Effector memory CD4-positive, alpha-beta T cell (primary cell): ENCODE data around the gene ARHGDIG.
A peak's percentile ranks its signal among the peaks of the same experiment; 100 is the strongest.

ENCODE experiments used
- DNase-seq, 3 donors: peaks; one replicate each; pipeline ENCODE4 v3.0.0-alpha.2; 2020
- H3K27ac ChIP-seq: 2 replicates; pipeline ENCODE4 v1.7.0; 2013; ENCODE audit warnings: mild to moderate bottlenecking, low read length, moderate library complexity; ENCODE audit not compliant: insufficient read depth, poor library complexity, severe bottlenecking
- H3K27me3 ChIP-seq: replicated peaks from 2 replicates; pipeline ENCODE4 v1.7.0; 2013; ENCODE audit warnings: mild to moderate bottlenecking, low read length; ENCODE audit not compliant: insufficient read depth, control insufficient read depth, poor library complexity, severe bottlenecking
- H3K36me3 ChIP-seq: 2 replicates; pipeline ENCODE4 v1.7.0; 2013; ENCODE audit warnings: mild to moderate bottlenecking, low read length, moderate library complexity; ENCODE audit not compliant: control insufficient read depth, insufficient read depth
- H3K4me1 ChIP-seq: 2 replicates; pipeline ENCODE4 v1.7.0; 2013; ENCODE audit warnings: low read length, mild to moderate bottlenecking; ENCODE audit not compliant: control insufficient read depth, insufficient read depth, poor library complexity, severe bottlenecking
- H3K4me3 ChIP-seq: 2 replicates; pipeline ENCODE4 v1.7.0; 2013; ENCODE audit warnings: low read length, low read depth, mild to moderate bottlenecking; ENCODE audit not compliant: insufficient read depth, poor library complexity, severe bottlenecking
- H3K9me3 ChIP-seq: 2 replicates; pipeline ENCODE4 v1.7.0; 2013; ENCODE audit warnings: mild to moderate bottlenecking, low read length, moderate library complexity; ENCODE audit not compliant: control insufficient read depth

ARHGDIG gene

DNA sequence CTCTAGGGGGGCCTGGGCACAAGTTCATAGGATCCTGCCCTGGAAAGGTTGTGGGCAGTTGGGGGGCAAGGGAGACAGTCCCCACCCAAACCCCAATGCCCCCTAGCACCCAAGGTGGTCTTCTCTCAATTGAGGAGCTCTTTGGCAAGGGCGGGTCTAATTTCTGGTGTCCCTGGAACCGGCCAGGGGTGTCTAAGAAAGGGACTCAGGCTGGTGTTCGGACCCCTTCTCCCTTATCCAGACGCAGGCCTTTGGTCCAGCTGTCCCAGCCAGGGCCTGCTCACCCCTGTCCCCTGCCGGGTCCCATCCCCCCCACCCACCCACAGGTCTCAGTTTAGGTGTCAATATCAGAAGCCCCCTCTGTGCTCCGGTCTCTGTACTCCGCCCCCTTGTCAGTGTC, 860 bp upstream of the ARHGDIG start:
- H3K36me3 ChIP-seq: no peaks in the 10 kb centered on the region
- no peak overlapping the region for H3K4me3 ChIP-seq
- H3K9me3 ChIP-seq: no peaks in the 10 kb centered on the region
- no peak for DNase-seq
- no peak overlapping the region for H3K27ac ChIP-seq
- peaks cover 25% of the 10 kb centered on the region for H3K27me3 ChIP-seq
- peaks cover 28% of the 10 kb centered on the region for H3K4me1 ChIP-seq

DNA sequence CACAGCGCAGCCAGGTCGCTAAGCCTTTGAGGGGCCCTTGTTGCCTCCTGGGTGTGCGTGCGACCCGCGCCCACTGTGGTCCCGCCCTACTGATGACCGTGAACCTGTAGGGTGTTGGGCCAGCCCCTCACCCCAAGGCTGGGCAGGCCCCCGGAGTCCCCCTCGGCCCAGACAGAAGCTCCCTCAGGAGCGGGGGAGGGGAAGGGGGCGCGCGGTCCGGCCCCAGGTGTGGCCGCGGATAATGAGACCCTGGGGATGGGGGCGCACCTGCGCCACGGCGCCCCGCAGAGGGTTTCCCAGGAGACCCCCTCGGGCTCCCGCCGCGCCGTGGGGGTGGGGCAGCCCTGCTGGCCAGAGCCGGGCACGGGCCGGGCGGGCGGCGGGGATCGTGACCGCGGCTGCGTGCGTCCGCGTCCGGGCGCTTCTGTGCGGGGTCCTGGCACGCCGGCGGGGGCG, 358 bp upstream of the ARHGDIG start:
- H3K27me3 ChIP-seq: peaks cover 20% of the 10 kb centered on the region
- no peaks in the 10 kb centered on the region for H3K36me3 ChIP-seq
- no peaks in the 10 kb centered on the region for H3K9me3 ChIP-seq
- H3K4me1 ChIP-seq: peaks cover 27% of the 10 kb centered on the region
- DNase-seq: no peak
- no peak overlapping the region for H3K27ac ChIP-seq
- no peak overlapping the region for H3K4me3 ChIP-seq

DNA sequence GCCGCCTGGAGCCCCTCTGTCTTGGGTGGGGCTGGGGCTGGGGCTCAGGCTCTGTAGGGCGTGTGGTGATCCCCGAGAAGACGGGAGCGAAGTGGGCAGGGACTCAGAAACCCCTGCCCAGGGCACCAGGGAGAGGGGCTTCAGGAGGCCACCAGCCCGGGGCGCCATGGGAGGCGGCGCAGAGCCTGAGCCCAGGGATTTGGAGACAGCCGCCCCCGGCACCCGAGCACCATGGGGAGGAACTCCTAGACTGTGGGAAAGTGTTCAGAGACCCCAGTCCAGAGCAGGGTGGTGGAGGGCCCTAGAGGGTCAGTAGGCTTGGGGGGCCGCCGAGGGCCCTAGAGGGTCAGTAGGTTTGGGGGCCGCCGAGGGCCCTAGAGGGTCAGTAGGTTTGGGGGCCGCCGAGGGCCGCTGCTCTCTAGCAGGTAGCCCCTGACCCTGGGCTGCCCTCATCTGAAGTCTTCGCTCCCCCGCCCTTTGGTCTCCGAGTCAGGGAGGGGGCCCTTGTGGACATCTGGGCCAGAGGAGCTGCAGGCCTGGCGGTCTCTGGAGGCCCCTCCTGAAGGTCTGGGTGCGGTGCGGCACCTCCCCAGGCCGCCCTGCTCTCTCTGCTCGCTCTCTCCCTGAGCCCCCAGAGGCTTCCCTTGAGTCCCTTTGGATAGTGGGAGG, 734 bp downstream of the ARHGDIG start:
- DNase-seq: no peak
- H3K4me1 ChIP-seq: peaks cover 22% of the 10 kb centered on the region
- H3K27ac ChIP-seq: no peak overlapping the region
- H3K36me3 ChIP-seq: no peaks in the 10 kb centered on the region
- peaks cover 16% of the 10 kb centered on the region for H3K27me3 ChIP-seq
- peak overlapping the region; percentile 25 for H3K4me3 ChIP-seq
- H3K9me3 ChIP-seq: no peaks in the 10 kb centered on the region

DNA sequence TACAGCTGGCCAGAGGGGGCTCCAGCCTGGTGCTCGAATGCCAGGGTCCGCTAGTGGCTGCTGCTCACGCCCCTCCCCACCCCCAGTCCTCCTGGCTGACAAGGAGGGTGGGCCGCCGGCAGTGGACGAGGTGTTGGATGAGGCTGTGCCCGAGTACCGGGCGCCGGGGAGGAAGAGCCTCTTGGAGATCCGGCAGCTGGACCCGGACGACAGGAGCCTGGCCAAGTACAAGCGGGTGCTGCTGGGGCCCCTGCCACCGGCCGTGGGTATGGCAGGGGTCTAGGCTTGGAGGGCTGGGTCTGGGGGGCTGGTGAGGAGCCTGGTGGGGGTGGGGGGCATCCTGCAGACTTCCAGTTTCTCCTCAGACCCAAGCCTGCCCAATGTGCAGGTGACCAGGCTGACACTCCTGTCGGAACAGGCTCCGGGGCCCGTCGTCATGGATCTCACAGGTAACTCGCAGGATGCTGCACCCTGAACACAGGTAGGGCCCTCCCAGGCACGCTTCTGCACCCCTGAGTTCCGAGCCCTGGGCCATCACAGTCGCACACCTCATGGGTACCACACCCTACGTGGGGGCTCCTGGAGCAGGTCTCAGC, 1.4 kb downstream of the ARHGDIG start:
- H3K27ac ChIP-seq: no peak overlapping the region
- peaks cover 22% of the 10 kb centered on the region for H3K4me1 ChIP-seq
- no peaks in the 10 kb centered on the region for H3K9me3 ChIP-seq
- H3K4me3 ChIP-seq: no peak overlapping the region
- peaks cover 3% of the 10 kb centered on the region for H3K36me3 ChIP-seq
- DNase-seq: no peak
- peaks cover 16% of the 10 kb centered on the region for H3K27me3 ChIP-seq

DNA sequence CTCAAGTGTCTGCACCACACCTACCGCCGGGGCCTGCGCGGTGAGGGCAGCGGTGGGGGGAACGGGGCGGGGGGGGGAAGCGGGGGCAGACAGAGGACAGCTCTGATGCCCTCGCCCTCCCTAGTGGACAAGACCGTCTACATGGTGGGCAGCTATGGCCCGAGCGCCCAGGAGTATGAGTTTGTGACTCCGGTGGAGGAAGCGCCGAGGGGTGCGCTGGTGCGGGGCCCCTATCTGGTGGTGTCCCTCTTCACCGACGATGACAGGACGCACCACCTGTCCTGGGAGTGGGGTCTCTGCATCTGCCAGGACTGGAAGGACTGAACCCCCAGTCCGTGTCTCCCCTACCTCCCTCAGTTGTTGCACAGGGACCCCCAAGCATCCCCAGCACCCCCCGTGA, 2.1 kb downstream of the ARHGDIG start:
- peaks cover 11% of the 10 kb centered on the region for H3K36me3 ChIP-seq
- DNase-seq: no peak
- H3K4me1 ChIP-seq: peaks cover 22% of the 10 kb centered on the region
- no peak overlapping the region for H3K27ac ChIP-seq
- H3K4me3 ChIP-seq: no peak overlapping the region
- no peaks in the 10 kb centered on the region for H3K9me3 ChIP-seq
- H3K27me3 ChIP-seq: peaks cover 16% of the 10 kb centered on the region

DNA sequence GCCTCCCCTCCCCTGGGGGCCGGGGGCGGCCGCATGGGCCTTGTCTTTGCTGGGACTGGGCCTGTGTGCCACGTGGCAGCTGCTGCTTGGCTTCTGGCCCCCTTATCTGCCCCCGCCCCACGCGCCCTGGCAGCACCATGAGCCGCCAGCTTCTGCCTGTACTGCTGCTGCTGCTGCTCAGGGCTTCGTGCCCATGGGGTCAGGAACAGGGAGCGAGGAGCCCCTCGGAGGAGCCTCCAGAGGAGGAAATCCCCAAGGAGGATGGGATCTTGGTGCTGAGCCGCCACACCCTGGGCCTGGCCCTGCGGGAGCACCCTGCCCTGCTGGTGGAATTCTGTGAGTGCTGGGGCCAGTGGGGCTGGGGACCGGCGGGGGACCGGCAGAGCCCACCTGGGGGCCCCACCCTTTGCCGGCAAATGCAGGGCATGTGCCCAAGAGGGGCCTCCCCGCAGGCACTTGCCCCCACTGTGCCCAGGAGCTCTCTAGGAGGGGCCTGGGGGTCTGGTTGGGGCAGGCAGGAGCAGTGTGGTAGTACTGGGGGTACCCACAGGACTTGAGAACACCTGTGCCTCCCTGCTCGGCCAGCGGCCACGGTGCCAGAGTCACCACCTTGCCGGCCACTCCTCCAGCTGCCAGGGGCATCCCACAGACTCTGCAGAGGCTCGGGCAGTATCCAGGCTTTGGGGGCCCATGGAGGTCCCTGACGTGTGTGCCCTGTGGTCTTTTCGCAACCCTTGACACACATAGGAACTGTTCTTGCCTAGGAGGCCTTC, 2.8 kb downstream of the ARHGDIG start, which contains the start of gene PDIA2:
Gene PDIA2, plus strand, starts transcription at position 132 of the 773 bp plus-strand sequence. Its CDS starts 6 bp downstream, at position 138.
- Histone ChIP-seq H3K4me3 (no peak within 1 kb of the TSS), H3K36me3 (peaks cover 18% of the 10 kb centered on the region), H3K27me3 (peaks cover 16% of the 10 kb centered on the region), H3K27ac (no peak within 1 kb of the TSS), H3K4me1 (peaks cover 22% of the 10 kb centered on the region), H3K9me3 (no peaks in the 10 kb centered on the region)
- no peak for DNase-seq

DNA sequence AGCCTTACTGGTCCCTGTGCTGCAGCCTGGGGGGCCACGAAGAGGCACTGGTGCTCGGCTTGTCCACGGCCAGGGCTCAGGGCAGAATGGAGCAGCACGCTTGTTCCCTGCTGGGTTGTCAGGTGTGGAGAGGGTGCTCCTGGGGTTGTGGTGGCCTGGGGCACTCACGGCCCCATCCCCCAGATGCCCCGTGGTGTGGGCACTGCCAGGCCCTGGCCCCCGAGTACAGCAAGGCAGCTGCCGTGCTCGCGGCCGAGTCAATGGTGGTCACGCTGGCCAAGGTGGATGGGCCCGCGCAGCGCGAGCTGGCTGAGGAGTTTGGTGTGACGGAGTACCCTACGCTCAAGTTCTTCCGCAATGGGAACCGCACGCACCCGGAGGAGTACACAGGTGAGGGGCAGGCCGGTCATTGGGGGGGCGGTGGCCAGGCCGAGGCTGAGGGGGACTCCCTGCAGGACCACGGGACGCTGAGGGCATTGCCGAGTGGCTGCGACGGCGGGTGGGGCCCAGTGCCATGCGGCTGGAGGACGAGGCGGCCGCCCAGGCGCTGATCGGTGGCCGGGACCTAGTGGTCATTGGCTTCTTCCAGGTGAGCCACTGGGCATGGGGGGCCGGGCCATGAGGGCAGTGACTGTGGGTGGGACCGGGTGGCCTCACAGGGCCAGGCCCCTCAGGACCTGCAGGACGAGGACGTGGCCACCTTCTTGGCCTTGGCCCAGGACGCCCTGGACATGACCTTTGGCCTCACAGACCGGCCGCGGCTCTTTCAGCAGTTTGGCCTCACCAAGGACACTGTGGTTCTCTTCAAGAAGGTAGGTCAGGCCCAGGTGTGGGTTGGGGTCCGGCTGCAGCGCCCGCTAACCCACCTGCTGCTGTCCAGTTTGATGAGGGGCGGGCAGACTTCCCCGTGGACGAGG, 4.1 kb downstream of the ARHGDIG start:
- Histone ChIP-seq H3K36me3 (peaks cover 30% of the 10 kb centered on the region), H3K27me3 (peaks cover 16% of the 10 kb centered on the region), H3K4me3 (no peak overlapping the region), H3K9me3 (no peaks in the 10 kb centered on the region), H3K4me1 (peaks cover 15% of the 10 kb centered on the region), H3K27ac (no peak overlapping the region)
- no peak for DNase-seq

DNA sequence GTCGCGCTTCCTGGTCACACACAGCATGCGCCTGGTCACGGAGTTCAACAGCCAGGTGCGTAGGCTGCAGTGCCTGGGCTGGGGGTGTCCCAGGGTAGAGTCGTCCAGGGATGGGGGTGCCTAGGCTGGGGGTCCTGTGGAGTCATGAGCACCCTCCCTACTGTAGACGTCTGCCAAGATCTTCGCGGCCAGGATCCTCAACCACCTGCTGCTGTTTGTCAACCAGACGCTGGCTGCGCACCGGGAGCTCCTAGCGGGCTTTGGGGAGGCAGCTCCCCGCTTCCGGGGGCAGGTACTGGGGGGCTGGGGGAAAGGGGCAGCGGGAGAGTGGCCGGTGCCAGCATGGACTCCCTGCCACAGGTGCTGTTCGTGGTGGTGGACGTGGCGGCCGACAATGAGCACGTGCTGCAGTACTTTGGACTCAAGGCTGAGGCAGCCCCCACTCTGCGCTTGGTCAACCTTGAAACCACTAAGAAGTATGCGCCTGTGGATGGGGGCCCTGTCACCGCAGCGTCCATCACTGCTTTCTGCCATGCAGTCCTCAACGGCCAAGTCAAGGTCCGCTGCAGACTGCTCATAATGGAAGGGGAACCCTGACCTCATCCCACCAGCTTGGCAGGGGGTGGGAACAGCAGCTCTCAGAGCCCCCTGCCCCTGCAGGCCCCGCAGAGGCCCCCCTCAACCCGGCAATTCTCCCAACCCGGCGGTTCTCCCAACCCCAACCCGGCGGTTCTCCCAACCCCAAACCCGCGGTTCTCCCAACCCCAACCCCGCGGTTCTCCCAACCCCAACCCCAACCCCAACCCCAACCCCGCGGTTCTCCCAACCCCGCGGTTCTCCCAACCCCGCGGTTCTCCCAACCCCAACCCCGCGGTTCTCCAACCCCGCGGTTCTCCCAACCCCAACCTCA, 5.0 kb downstream of the ARHGDIG start:
- H3K36me3 ChIP-seq: peaks cover 40% of the 10 kb centered on the region
- H3K27me3 ChIP-seq: peaks cover 12% of the 10 kb centered on the region
- no peak for DNase-seq
- no peaks in the 10 kb centered on the region for H3K9me3 ChIP-seq
- H3K4me3 ChIP-seq: no peak overlapping the region
- peaks cover 10% of the 10 kb centered on the region for H3K4me1 ChIP-seq
- H3K27ac ChIP-seq: no peak overlapping the region
